H7 (cell line): ENCODE results near the gene SV2B. TPM values are rescaled to one million over a fixed set of nuclear protein-coding genes. Genes with fewer than 3 reads are reported as not detected.

Experiments
- total RNA-seq: library from RNA; depleted of rRNA; stranded (reverse); fragments of >200 nt; shearing (Covaris generic); gene quantifications from 2 replicates; pipeline ENCODE4 v1.2.3, GENCODE V29; 2014; rRNA removed

SV2B gene
- total RNA-seq, 1 experiment from 2014 or later, result 0.03 TPM

Other genes with a start within 250 kb of the SV2B start
- 56.5 and 68.9 TPM in 2 replicates for gene FURIN, start 231.7 kb upstream of the SV2B start, total RNA-seq
- 11.2 and 13.6 TPM in 2 replicates for gene FES, start 215.8 kb upstream of the SV2B start, total RNA-seq
- 7.4 and 11.6 TPM in 2 replicates for gene MAN2A2, start 197.0 kb upstream of the SV2B start, total RNA-seq
- gene HDDC3, start 167.7 kb upstream of the SV2B start, total RNA-seq, result 16.2 and 19.4 TPM in 2 replicates
- gene UNC45A, start 165.0 kb upstream of the SV2B start, total RNA-seq, result 85.9 and 87.2 TPM in 2 replicates
- 28.3 and 39.4 TPM in 2 replicates for gene RCCD1, start 145.4 kb upstream of the SV2B start, total RNA-seq
- gene PRC1, start 105.7 kb upstream of the SV2B start, total RNA-seq, result 143 and 195 TPM in 2 replicates
- 13.7 and 16.6 TPM in 2 replicates for gene VPS33B, start 77.7 kb upstream of the SV2B start, total RNA-seq